Measurements from ENCODE around the gene SORBS2. TPM values are rescaled to one million over a fixed set of nuclear protein-coding genes. Genes with fewer than 3 reads are reported as not detected.

The SORBS2 gene
- total and polyA plus RNA-seq, 2 donors (not counting 3 experiments of a cell fraction or from before 2014, with no cell fraction given) = 69.8 to 82.5 TPM

DNA sequence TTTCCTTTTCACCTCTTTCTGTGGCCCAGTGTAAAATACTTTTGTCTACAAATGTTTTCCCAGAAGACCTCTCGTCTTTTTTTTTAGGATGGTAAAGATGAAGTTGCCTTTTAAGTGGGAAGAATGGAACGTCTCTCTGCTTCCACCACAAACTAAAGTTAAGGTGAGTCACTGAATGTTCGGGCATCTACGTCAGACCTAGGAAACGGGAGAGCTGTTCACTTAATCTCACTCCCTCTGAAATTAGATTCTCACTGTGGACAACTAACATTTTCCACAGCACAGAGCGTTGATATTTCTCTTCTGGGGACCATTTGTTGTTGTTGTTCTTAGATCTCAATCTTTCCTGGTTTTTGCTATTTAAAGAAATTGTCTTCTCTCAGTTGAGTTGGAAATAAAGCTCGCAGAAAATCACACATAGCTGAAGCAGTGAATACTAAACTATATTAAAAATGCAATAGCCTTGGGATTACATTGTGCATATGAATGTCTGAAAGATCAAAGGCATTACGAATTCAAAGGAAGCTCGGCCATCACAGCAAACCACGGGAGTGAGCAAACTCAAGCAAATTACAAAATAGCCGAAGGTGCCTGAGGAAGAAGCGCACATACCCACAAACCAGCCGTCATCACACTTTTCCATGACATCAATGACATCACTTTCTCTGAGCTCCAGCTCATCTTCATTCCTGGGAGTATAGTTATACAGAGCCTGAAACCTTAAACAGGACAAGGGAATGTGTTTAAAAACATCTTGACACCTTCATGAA, 222.7 kb downstream of the SORBS2 start:
- Histone ChIP-seq H3K36me3 (ENCODE audit: control insufficient read depth in 2 of 2, extremely low read depth in 1 of 2, insufficient read depth in 2 of 2, low read length in 2 of 2) (no peaks in the 10 kb centered on the region), H2AFZ (ENCODE audit: low read depth, low read length) (no peak overlapping the region), H3K9ac (replicated peaks; ENCODE audit: extremely low read depth, insufficient read depth, low read length) (no peak overlapping the region), H3K27ac (ENCODE audit: insufficient read depth, low read depth, low read length) (no peak overlapping the region), H3K79me2 (ENCODE audit: control insufficient read depth, insufficient read depth, low read length) (no peaks in the 10 kb centered on the region), H3K4me3 (replicated peaks in 1 of 3; ENCODE audit: insufficient read depth in 1 of 3, low read depth in 1 of 3, low read length in 3 of 3) (no peak overlapping the region), H3K9me3 (replicated peaks; ENCODE audit: control insufficient read depth, insufficient read depth, low read length) (no peaks in the 10 kb centered on the region), H3K27me3 (ENCODE audit: control insufficient read depth in 2 of 2, insufficient read depth in 2 of 2, low read length in 2 of 2) (no peaks in the 10 kb centered on the region), H3K4me2 (ENCODE audit: insufficient read depth, low read length) (no peak overlapping the region), H4K20me1 (replicated peaks; ENCODE audit: control insufficient read depth, extremely low read depth, insufficient read depth, low read length) (no peaks in the 10 kb centered on the region), H3K4me1 (ENCODE audit: control insufficient read depth, extremely low read depth, insufficient read depth, low read length) (no peaks in the 10 kb centered on the region), H3K9me1 (replicated peaks; ENCODE audit: control insufficient read depth, extremely low read depth, insufficient read depth, low read length) (no peaks in the 10 kb centered on the region)
- BruUV-seq (replicated peaks) = no TSS peak
- FAIRE-seq (no peak), DNase-seq (ENCODE audit: low read depth, low spot score) (peak; percentile 78)
- POLR2A ChIA-PET = no interaction called here
- CTCF ChIA-PET = interaction anchor here (1.2 to 1.3 kb wide), 2 partner anchors 9 to 11 kb away, joined by 3 to 5 read pairs; no protein-coding TSS in a partner anchor
- no peak for TF ChIP-seq MYC (IDR thresholded peaks at IDR 0.05; ENCODE audit: low read depth, low read length)
- peak; percentile 34 for TF ChIP-seq JUN (IDR thresholded peaks at IDR 0.05; ENCODE audit: borderline replicate concordance, insufficient read depth, insufficient read length, low read depth)
- intact Hi-C loops (cut with micrococcal nuclease) (no loop called here), dilution Hi-C loops (cut with MboI; ENCODE audit: extremely low pct_ligation_motif_present, low sequenced_read_pairs) (no loop called here)

DNA sequence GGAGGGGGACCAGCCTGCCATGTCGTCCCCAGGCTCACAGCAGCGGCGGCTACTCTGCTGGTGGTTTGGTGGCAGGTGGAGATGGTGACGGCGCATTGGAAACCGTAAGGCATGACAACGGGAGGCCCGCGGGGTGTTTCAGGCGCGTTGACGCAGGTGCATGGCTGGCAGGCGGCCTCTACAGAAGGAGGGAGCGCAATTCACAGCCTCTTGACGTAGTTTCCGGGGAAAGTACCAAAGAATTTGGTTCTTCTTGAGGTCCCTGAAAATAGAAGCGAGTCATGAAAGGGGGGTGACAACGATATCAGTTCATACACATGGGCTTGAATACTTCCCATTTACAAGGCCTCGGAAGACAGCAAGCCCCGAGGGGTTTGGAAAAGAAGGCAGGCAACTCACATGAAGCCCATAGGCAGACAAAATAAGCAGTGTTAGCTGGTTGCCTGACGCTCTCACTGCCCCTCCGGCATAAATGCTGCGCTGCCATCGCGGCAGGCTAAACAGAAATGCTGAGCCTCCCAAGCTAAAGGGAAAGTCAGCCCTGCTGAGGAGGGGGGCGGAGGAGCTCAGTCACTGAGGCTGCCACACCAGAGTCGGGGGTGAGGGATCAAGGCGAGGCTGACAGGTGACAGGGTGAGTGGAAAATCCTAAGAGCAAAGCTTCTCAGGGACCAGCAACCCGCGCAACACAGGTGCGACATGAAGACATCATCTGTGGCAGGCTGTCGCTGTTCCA, 224.4 kb downstream of the SORBS2 start:
- H2AFZ ChIP-seq (ENCODE audit: low read depth, low read length) = no peak overlapping the region
- no peak overlapping the region for H3K9ac ChIP-seq (replicated peaks; ENCODE audit: extremely low read depth, insufficient read depth, low read length)
- no peaks in the 10 kb centered on the region for H3K4me1 ChIP-seq (ENCODE audit: control insufficient read depth, extremely low read depth, insufficient read depth, low read length)
- H3K9me3 ChIP-seq (replicated peaks; ENCODE audit: control insufficient read depth, insufficient read depth, low read length) = no peaks in the 10 kb centered on the region
- no peak overlapping the region for H3K4me2 ChIP-seq (ENCODE audit: insufficient read depth, low read length)
- ChIA-PET CTCF (interaction anchor here (1.2 kb wide), 1 partner anchor 10 kb away, joined by 6 read pairs; no protein-coding TSS in a partner anchor), POLR2A (no interaction called here)
- H3K9me1 ChIP-seq (replicated peaks; ENCODE audit: control insufficient read depth, extremely low read depth, insufficient read depth, low read length) = no peaks in the 10 kb centered on the region
- dilution Hi-C loops (cut with MboI; ENCODE audit: extremely low pct_ligation_motif_present, low sequenced_read_pairs) = no loop called here
- BruUV-seq (replicated peaks) = no TSS peak
- H3K79me2 ChIP-seq (ENCODE audit: control insufficient read depth, insufficient read depth, low read length) = no peaks in the 10 kb centered on the region
- no peak overlapping the region for H3K27ac ChIP-seq (ENCODE audit: insufficient read depth, low read depth, low read length)
- H3K27me3 ChIP-seq (ENCODE audit: control insufficient read depth in 2 of 2, insufficient read depth in 2 of 2, low read length in 2 of 2) = no peaks in the 10 kb centered on the region
- H4K20me1 ChIP-seq (replicated peaks; ENCODE audit: control insufficient read depth, extremely low read depth, insufficient read depth, low read length) = no peaks in the 10 kb centered on the region
- TF ChIP-seq GATA2 (IDR thresholded peaks at IDR 0.05; ENCODE audit: insufficient read depth, insufficient read length, low read depth, low read length) = no peak
- no peak for TF ChIP-seq EZH2 (IDR thresholded peaks at IDR 0.05; ENCODE audit: borderline replicate concordance, low read depth, low read length, severe bottlenecking)
- no peak for TF ChIP-seq JUN (IDR thresholded peaks at IDR 0.05; ENCODE audit: borderline replicate concordance, insufficient read depth, insufficient read length, low read depth)
- TF ChIP-seq POLR2A (IDR thresholded peaks at IDR 0.05; ENCODE audit: low read depth, low read length) = no peak
- TF ChIP-seq, protein P1, sequence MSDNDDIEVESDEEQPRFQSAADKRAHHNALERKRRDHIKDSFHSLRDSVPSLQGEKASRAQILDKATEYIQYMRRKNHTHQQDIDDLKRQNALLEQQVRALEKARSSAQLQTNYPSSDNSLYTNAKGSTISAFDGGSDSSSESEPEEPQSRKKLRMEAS (IDR thresholded peaks at IDR 0.05; ENCODE audit: insufficient read depth, insufficient read length) = no peak
- FAIRE-seq = no peak
- no peak for DNase-seq (ENCODE audit: low read depth, low spot score)
- intact Hi-C loops (cut with micrococcal nuclease) = no loop called here
- no peak overlapping the region for H3K4me3 ChIP-seq (replicated peaks in 1 of 3; ENCODE audit: insufficient read depth in 1 of 3, low read depth in 1 of 3, low read length in 3 of 3)
- H3K36me3 ChIP-seq (ENCODE audit: control insufficient read depth in 2 of 2, extremely low read depth in 1 of 2, insufficient read depth in 2 of 2, low read length in 2 of 2) = no peaks in the 10 kb centered on the region

All from endothelial cell of umbilical vein (primary cell).